Activated T-helper 9 cell treated with anti-CD3 and anti-CD28 coated beads, Interleukin-2, amount 50 U/mL, for 16 hours (primary cell): ENCODE measurements around the gene DCX.
"Not testable (repeated sequence)": the region's sequence is repeated elsewhere in the genome, so short reads cannot be mapped to it uniquely, and the experiment has no call there.

Source experiments
- DNase-seq: peaks from one replicate; pipeline ENCODE4 v3.0.0-alpha.2; 2020; ENCODE audit warnings: low read depth

Gene DCX

GRCh38 chrX:111365770-111366325 is 46.1 kb downstream of the DCX start:
- DNase-seq: no peak

- DNase-seq: no peak
Observed at GRCh38 chrX:111363741-111364140, 48.3 kb downstream of the DCX start.

- DNase-seq: no peak
Observed at GRCh38 chrX:111361751-111362150, 50.2 kb downstream of the DCX start.

- no peak for DNase-seq
Observed at GRCh38 chrX:111360839-111361238, 51.2 kb downstream of the DCX start.

GRCh38 chrX:111355523-111356115 is 56.4 kb downstream of the DCX start:
- DNase-seq: no peak

- no peak for DNase-seq
Observed at GRCh38 chrX:111354496-111354895, 57.5 kb downstream of the DCX start.

- DNase-seq: no peak
Observed at GRCh38 chrX:111353793-111354192, 58.2 kb downstream of the DCX start.

GRCh38 chrX:111352424-111352823 is 59.6 kb downstream of the DCX start:
- DNase-seq: no peak

GRCh38 chrX:111349934-111350333 is 62.1 kb downstream of the DCX start:
- no peak for DNase-seq

GRCh38 chrX:111349101-111349500 is 62.9 kb downstream of the DCX start:
- no peak for DNase-seq

- DNase-seq: no peak
Observed at GRCh38 chrX:111348429-111348828, 63.6 kb downstream of the DCX start.

GRCh38 chrX:111346150-111346549 is 65.8 kb downstream of the DCX start:
- not testable (repeated sequence) for DNase-seq

GRCh38 chrX:111340054-111340453 is 71.9 kb downstream of the DCX start:
- no peak for DNase-seq

GRCh38 chrX:111339212-111339611 is 72.8 kb downstream of the DCX start:
- no peak for DNase-seq

GRCh38 chrX:111338095-111338698 is 73.8 kb downstream of the DCX start:
- DNase-seq: no peak

- DNase-seq: no peak
Observed at GRCh38 chrX:111337067-111337637, 74.8 kb downstream of the DCX start.

- no peak for DNase-seq
Observed at GRCh38 chrX:111336141-111336540, 75.9 kb downstream of the DCX start.

GRCh38 chrX:111329370-111329769 is 82.6 kb downstream of the DCX start:
- DNase-seq: no peak

GRCh38 chrX:111328858-111329257 is 83.1 kb downstream of the DCX start:
- no peak for DNase-seq

GRCh38 chrX:111322231-111322855 is 89.6 kb downstream of the DCX start:
- DNase-seq: no peak

GRCh38 chrX:111319451-111319850 is 92.5 kb downstream of the DCX start:
- DNase-seq: no peak

- no peak for DNase-seq
Observed at GRCh38 chrX:111318901-111319300, 93.1 kb downstream of the DCX start.

GRCh38 chrX:111309083-111309482 is 102.9 kb downstream of the DCX start:
- DNase-seq: no peak
